VCaP (cell line): Measurements from ENCODE around the gene AFAP1.

ENCODE experiments used
- H3K27ac ChIP-seq: fragments of 450-650 bp; 2 replicates; pipeline ENCODE4 v1.5.1; 2017
- CTCF ChIP-seq: fragments of 450-650 bp; conservative IDR thresholded peaks from 2 replicates; pipeline ENCODE4 v1.5.1; 2017; ENCODE audit warnings: mild to moderate bottlenecking, moderate library complexity

Gene AFAP1

GRCh38 chr4:7754565-7755262 lies 184.9 kb downstream of the AFAP1 start:
- no peak for TF ChIP-seq CTCF
- no peak overlapping the region for H3K27ac ChIP-seq

GRCh38 chr4:7753931-7754465 lies 185.7 kb downstream of the AFAP1 start:
- TF ChIP-seq CTCF: no peak
- no peak overlapping the region for H3K27ac ChIP-seq

GRCh38 chr4:7753271-7753670 lies 186.4 kb downstream of the AFAP1 start:
- TF ChIP-seq CTCF: no peak
- no peak overlapping the region for H3K27ac ChIP-seq

GRCh38 chr4:7752649-7753048 lies 187.0 kb downstream of the AFAP1 start:
- no peak for TF ChIP-seq CTCF

GRCh38 chr4:7750972-7751371 lies 188.7 kb downstream of the AFAP1 start:
- no peak overlapping the region for H3K27ac ChIP-seq
- TF ChIP-seq CTCF: no peak

More at GRCh38 chr4:7752649-7753048, 187.0 kb downstream of the AFAP1 start:
- H3K27ac ChIP-seq: no peak overlapping the region

- H3K27ac ChIP-seq: no peak overlapping the region
- no peak for TF ChIP-seq CTCF
These were observed 189.1 kb downstream of the AFAP1 start for GRCh38 chr4:7750523-7750922.

GRCh38 chr4:7747566-7747965 lies 192.1 kb downstream of the AFAP1 start:
- TF ChIP-seq CTCF: no peak
- H3K27ac ChIP-seq: no peak overlapping the region
